Mesenteric fat pad (tissue), 1 donor: ENCODE results near the gene ZC3H7B. TPM values are rescaled to one million over a fixed set of nuclear protein-coding genes. Genes with fewer than 3 reads are reported as not detected.

Experiments
- microRNA-seq: library from miRNA; unstranded; fragments of <30 nt; microRNA quantifications from one replicate; pipeline ENCODE4 v1.2.0, GENCODE V29; 2020; ENCODE audit warnings: borderline number of aligned reads
- total RNA-seq: library from RNA; stranded (reverse); fragmentation: NEBNext Ultra II Directional; extraction: Animal tissue kit (Norgen Biotek cat#: 25700); gene quantifications from one replicate; pipeline ENCODE4 v1.2.1, GENCODE V29; 2021
- donor health status: DM: yes; HTN: yes; CAD: no.

The ZC3H7B gene
- total RNA-seq, 1 donor from 2014 or later, result 55.6 TPM

Small RNAs within 50 kb of the gene (microRNA-seq; reads per million reads assigned to microRNA genes)
- gene MIR6889, result not detected

Other genes starting within 250 kb of the ZC3H7B start
- gene EP300, start 208.9 kb upstream of the ZC3H7B start, total RNA-seq, result 61.1 TPM
- gene L3MBTL2, start 96.2 kb upstream of the ZC3H7B start, total RNA-seq, result 18.8 TPM
- 2.9 TPM for gene CHADL, start 60.6 kb upstream of the ZC3H7B start, total RNA-seq
- gene RANGAP1, start 15.3 kb upstream of the ZC3H7B start, total RNA-seq, result 42.7 TPM
- 15.6 TPM for gene TEF, start 80.4 kb downstream of the ZC3H7B start, total RNA-seq
- 82.4 TPM for gene TOB2, start 145.3 kb downstream of the ZC3H7B start, total RNA-seq
- gene PHF5A, start 167.2 kb downstream of the ZC3H7B start, total RNA-seq, result 35.9 TPM
- gene ACO2, start 167.6 kb downstream of the ZC3H7B start, total RNA-seq, result 109 TPM
- 57.5 TPM for gene POLR3H, start 242.9 kb downstream of the ZC3H7B start, total RNA-seq